Kidney (tissue), 14 donors: ENCODE results near the gene NF1. TPM values are rescaled to one million over a fixed set of nuclear protein-coding genes. Genes with fewer than 3 reads are reported as not detected.

Experiments
- DNase-seq, 5 donors: peaks; one replicate each; pipeline ENCODE4 v3.0.0-alpha.2; 2013 to 2020
- FAIRE-seq: peaks from 2 replicates; lab custom pipeline; 2012; peaks lifted over from hg19 to GRCh38; lab: Jason Lieb, UNC
- H3K27ac ChIP-seq, 2 donors: one replicate each; pipeline ENCODE4 v1.7.0; 2013; ENCODE audit warnings: low read depth in 2 of 2, low read length in 2 of 2, inconsistent platforms in 1 of 2
- H3K27me3 ChIP-seq: one replicate; pipeline ENCODE4 v1.7.1; 2013; ENCODE audit warnings: low read length, inconsistent platforms; ENCODE audit not compliant: control insufficient read depth, insufficient read depth
- H3K36me3 ChIP-seq, 3 donors: one replicate each; pipeline versions ENCODE4 v1.7.0 to v1.7.1; 2013; ENCODE audit warnings: low read length in 3 of 3, control low read depth in 1 of 3, inconsistent platforms in 1 of 3; ENCODE audit not compliant: insufficient read depth in 3 of 3, control insufficient read depth in 2 of 3
- H3K4me1 ChIP-seq, 3 donors: one replicate each; pipeline versions ENCODE4 v1.7.0 to v1.7.1; 2013; ENCODE audit warnings: low read length in 3 of 3, inconsistent platforms in 1 of 3, low read depth in 1 of 3; ENCODE audit not compliant: control insufficient read depth in 2 of 3, insufficient read depth in 2 of 3
- H3K4me3 ChIP-seq, 3 donors: one replicate each; pipeline versions ENCODE4 v1.7.0 to v1.8.1; 2013; ENCODE audit warnings: low read length in 3 of 3, control low read depth in 1 of 3, inconsistent platforms in 1 of 3
- H3K9ac ChIP-seq, 3 donors: one replicate each; pipeline versions ENCODE4 v1.7.0 to v1.7.1; 2013; ENCODE audit warnings: low read length in 3 of 3, control low read depth in 1 of 3, inconsistent platforms in 1 of 3
- H3K9me3 ChIP-seq, 3 donors: one replicate each; pipeline versions ENCODE4 v1.7.0 to v1.7.1; 2013; ENCODE audit warnings: low read length in 3 of 3, control low read depth in 1 of 3, inconsistent platforms in 1 of 3; ENCODE audit not compliant: control insufficient read depth in 2 of 3, insufficient read depth in 1 of 3
- intact Hi-C: fragments of 100-400 bp; cut with DNase I; formaldehyde crosslinking; loops from one replicate; pipeline ENCODE4 v1.11.1; 2022
- polyA plus RNA-seq: library from polyadenylated mRNA; stranded (reverse); fragments of 350-450 nt; fragmentation: Illumina TruSeq; extraction: RNeasy Lipid Tissue Mini Kit (QIAGEN cat#74804); gene quantifications from one replicate; pipeline ENCODE4 v1.2.3, GENCODE V29; 2014; ENCODE audit warnings: low read depth, low replicate concordance; ENCODE audit not compliant: insufficient read depth
- total RNA-seq: library from RNA; stranded (reverse); fragmentation: NEBNext Ultra II Directional; extraction: Animal tissue kit (Norgen Biotek cat#: 25700); gene quantifications from one replicate; pipeline ENCODE4 v1.2.1, GENCODE V29; 2021
- TF ChIP-seq, protein P1 (sequence below): IDR thresholded peaks from 3 replicates; pipeline ENCODE4 v1.5.1; 2012; ENCODE audit warnings: mild to moderate bottlenecking, moderate library complexity, borderline replicate concordance; ENCODE audit not compliant: insufficient read depth; ENCODE audit errors: extremely low read depth
- donor health status: control.
- donor health status: control.
- donor health status: control.
- donor health status: control.
- donor health status: control.
- donor health status: DM: yes; HTN: yes; CAD: no.
- donor health status: Normal renal cell carcinoma (clear cell type).

The NF1 gene
- total and polyA plus RNA-seq, 2 donors from 2014 or later, result 7.8 to 61.3 TPM

DNA sequence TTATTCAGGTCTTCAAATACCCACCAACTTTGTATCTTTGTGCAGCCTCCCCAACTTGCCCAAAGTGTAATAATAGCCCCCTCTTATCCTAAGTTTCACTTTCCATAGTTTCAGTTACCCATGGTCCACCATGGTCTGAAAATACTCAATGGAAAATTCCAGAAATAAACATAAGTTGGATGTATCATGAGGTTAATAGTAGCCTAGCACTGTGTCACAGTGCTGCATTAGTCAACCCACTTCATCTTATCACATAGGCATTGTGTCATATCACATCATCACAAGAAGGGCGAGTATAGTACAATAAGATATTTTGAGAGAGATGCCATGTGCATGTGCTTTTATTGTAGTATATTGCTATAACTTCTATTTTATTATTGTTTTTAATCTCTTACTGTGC lies 180.3 kb downstream of the NF1 start:
- Histone ChIP-seq H3K9ac (no peak overlapping the region), H3K27ac (no peak overlapping the region), H3K36me3 (peaks cover 5 to 12% (median 5%) of the 10 kb centered on the region in 3 donors), H3K27me3 (no peaks in the 10 kb centered on the region), H3K9me3 (no peaks in the 10 kb centered on the region), H3K4me3 (no peak overlapping the region), H3K4me1 (no peaks in the 10 kb centered on the region)
- DNase-seq, result no peak
- intact Hi-C loops, result no loop called here
- TF ChIP-seq, protein P1, sequence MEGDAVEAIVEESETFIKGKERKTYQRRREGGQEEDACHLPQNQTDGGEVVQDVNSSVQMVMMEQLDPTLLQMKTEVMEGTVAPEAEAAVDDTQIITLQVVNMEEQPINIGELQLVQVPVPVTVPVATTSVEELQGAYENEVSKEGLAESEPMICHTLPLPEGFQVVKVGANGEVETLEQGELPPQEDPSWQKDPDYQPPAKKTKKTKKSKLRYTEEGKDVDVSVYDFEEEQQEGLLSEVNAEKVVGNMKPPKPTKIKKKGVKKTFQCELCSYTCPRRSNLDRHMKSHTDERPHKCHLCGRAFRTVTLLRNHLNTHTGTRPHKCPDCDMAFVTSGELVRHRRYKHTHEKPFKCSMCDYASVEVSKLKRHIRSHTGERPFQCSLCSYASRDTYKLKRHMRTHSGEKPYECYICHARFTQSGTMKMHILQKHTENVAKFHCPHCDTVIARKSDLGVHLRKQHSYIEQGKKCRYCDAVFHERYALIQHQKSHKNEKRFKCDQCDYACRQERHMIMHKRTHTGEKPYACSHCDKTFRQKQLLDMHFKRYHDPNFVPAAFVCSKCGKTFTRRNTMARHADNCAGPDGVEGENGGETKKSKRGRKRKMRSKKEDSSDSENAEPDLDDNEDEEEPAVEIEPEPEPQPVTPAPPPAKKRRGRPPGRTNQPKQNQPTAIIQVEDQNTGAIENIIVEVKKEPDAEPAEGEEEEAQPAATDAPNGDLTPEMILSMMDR, result no peak
- no peak for FAIRE-seq

DNA sequence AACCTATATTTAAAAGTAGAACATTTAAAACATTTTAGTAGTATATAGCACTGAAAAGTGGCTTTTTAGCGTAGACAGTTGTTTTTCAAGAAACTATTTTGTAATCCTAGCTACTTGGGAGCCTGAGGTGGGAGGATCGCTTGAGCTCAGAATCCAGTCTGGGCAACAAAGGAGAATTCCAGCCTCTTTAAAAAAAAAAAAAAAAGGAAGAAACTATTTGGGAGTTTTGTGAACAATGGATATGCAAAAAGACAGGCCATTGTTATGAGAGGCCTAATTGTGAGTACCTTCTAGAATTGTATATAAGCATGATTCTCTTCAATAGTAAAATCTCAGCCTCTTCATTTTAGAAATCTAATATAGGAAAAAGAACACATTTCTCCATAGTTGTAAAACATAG lies 184.6 kb downstream of the NF1 start:
- Histone ChIP-seq H3K36me3 (peaks cover 5 to 19% (median 10%) of the 10 kb centered on the region in 3 donors), H3K27ac (no peak overlapping the region), H3K9ac (no peak overlapping the region), H3K4me3 (no peak overlapping the region), H3K4me1 (no peaks in the 10 kb centered on the region), H3K27me3 (no peaks in the 10 kb centered on the region), H3K9me3 (no peaks in the 10 kb centered on the region)
- DNase-seq, result no peak
- TF ChIP-seq, protein P1, result no peak
- intact Hi-C loops, result no loop called here
- FAIRE-seq, result no peak

DNA sequence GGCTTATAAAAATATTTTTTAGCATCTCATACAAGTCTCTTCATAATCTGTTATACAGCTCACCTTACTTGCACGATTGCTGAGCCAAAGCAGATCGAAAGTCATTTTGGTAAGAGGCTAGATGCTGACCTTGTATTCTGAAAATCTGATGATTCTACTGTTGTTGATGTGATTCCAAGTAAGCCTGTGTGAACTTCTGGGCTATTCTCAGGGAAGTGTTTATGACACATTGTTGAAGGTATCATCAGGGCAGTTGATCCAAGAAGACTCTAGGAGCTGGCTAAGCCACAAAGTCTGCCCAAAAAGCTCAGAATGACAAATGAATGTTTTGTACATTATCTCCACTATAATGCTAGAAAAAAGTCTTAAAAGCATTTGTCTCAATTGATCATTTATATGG lies 186.3 kb downstream of the NF1 start:
- intact Hi-C loops, result no loop called here
- DNase-seq (no peak), FAIRE-seq (no peak)
- H3K27me3 ChIP-seq, result no peaks in the 10 kb centered on the region
- no peak overlapping the region for H3K4me3 ChIP-seq
- no peak overlapping the region for H3K9ac ChIP-seq
- H3K9me3 ChIP-seq, result no peaks in the 10 kb centered on the region
- H3K27ac ChIP-seq, result no peak overlapping the region
- H3K36me3 ChIP-seq, result peaks cover 4 to 15% (median 10%) of the 10 kb centered on the region in 3 donors
- TF ChIP-seq, protein P1, result no peak
- H3K4me1 ChIP-seq, result no peaks in the 10 kb centered on the region

DNA sequence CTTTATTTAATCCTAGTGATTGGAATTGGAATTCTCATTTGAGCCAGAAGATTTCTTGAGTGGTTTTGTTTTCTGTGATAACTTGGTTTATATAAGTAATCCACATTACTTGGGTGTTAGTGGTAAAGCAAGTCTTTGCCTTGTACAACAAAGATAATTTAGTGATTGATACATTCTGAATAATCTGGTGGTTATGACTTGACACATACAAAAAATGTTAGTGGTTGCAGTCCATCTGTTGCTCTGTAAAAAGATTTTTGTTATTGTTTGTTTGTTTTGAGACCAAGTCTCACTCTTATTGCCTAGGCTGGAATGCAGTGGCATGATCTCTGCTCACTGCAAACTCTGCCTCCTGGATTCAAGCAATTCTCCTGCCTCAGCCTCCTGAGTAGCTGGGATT lies 189.1 kb downstream of the NF1 start:
- Histone ChIP-seq H3K27me3 (no peaks in the 10 kb centered on the region), H3K36me3 (peaks cover 0 to 7% (median 5%) of the 10 kb centered on the region in 3 donors), H3K4me3 (no peak overlapping the region), H3K27ac (no peak overlapping the region), H3K9me3 (no peaks in the 10 kb centered on the region), H3K4me1 (no peaks in the 10 kb centered on the region), H3K9ac (no peak overlapping the region)
- intact Hi-C loops, result no loop called here
- FAIRE-seq (no peak), DNase-seq (no peak)
- TF ChIP-seq, protein P1, result no peak
